ENCODE measurements around the gene ANKS1B.
"Not testable (repeated sequence)": the region's sequence is repeated elsewhere in the genome, so short reads cannot be mapped to it uniquely, and the experiment has no call there.

ANKS1B gene

GRCh38 chr12:99984271-99985128, at the start of gene ANKS1B:
ANKS1B (minus strand) TSS chr12:99984936; CDS start chr12:99984237, 699 bp downstream.
- DNase-seq (ENCODE audit: low read depth), result no peak

- DNase-seq (ENCODE audit: low read depth), result no peak
Observed at GRCh38 chr12:100031836-100032235, 47.1 kb upstream of the ANKS1B start.

- DNase-seq (ENCODE audit: low read depth), result no peak
Observed at GRCh38 chr12:100027671-100028070, 42.9 kb upstream of the ANKS1B start.

GRCh38 chr12:100026241-100026640, 41.5 kb upstream of the ANKS1B start:
- no peak for DNase-seq (ENCODE audit: low read depth)

GRCh38 chr12:100024974-100025555, 40.3 kb upstream of the ANKS1B start:
- DNase-seq (ENCODE audit: low read depth), result no peak

- DNase-seq (ENCODE audit: low read depth), result no peak
Observed at GRCh38 chr12:100020370-100020769, 35.6 kb upstream of the ANKS1B start.

- no peak for DNase-seq (ENCODE audit: low read depth)
Observed at GRCh38 chr12:100017056-100017455, 32.3 kb upstream of the ANKS1B start.

- DNase-seq (ENCODE audit: low read depth), result not testable (repeated sequence)
Observed at GRCh38 chr12:100016304-100016703, 31.6 kb upstream of the ANKS1B start.

- not testable (repeated sequence) for DNase-seq (ENCODE audit: low read depth)
Observed at GRCh38 chr12:100005846-100006245, 21.1 kb upstream of the ANKS1B start.

- DNase-seq (ENCODE audit: low read depth), result no peak
Observed at GRCh38 chr12:99997806-99998205, 13.1 kb upstream of the ANKS1B start.

GRCh38 chr12:99996095-99996494, 11.4 kb upstream of the ANKS1B start:
- no peak for DNase-seq (ENCODE audit: low read depth)

- DNase-seq (ENCODE audit: low read depth), result no peak
Observed at GRCh38 chr12:99985631-99986030, 895 bp upstream of the ANKS1B start.

GRCh38 chr12:99985129-99985570, 414 bp upstream of the ANKS1B start:
- no peak for DNase-seq (ENCODE audit: low read depth)

GRCh38 chr12:99983456-99984258, 1.1 kb downstream of the ANKS1B start:
- no peak for DNase-seq (ENCODE audit: low read depth)

GRCh38 chr12:99981639-99982190, 3.0 kb downstream of the ANKS1B start:
- no peak for DNase-seq (ENCODE audit: low read depth)

GRCh38 chr12:99979471-99979870, 5.3 kb downstream of the ANKS1B start:
- DNase-seq (ENCODE audit: low read depth), result no peak

GRCh38 chr12:99978152-99978551, 6.6 kb downstream of the ANKS1B start:
- no peak for DNase-seq (ENCODE audit: low read depth)

GRCh38 chr12:99977550-99977949, 7.2 kb downstream of the ANKS1B start:
- no peak for DNase-seq (ENCODE audit: low read depth)

GRCh38 chr12:99976762-99977161, 8.0 kb downstream of the ANKS1B start:
- DNase-seq (ENCODE audit: low read depth), result no peak

GRCh38 chr12:99975321-99975720, 9.4 kb downstream of the ANKS1B start:
- no peak for DNase-seq (ENCODE audit: low read depth)

- no peak for DNase-seq (ENCODE audit: low read depth)
Observed at GRCh38 chr12:99974146-99974545, 10.6 kb downstream of the ANKS1B start.

GRCh38 chr12:99966429-99966828, 18.3 kb downstream of the ANKS1B start:
- DNase-seq (ENCODE audit: low read depth), result no peak

Data from stimulated activated CD8-positive, alpha-beta memory T cell treated with anti-CD3 and anti-CD28 coated beads, Interleukin-12 subunit alpha, Interleukin-12 subunit beta, amount 100 ng/mL, for 4 hours (primary cell).